HS-5 (cell line): ENCODE measurements around the gene SH3GL1.
"Not testable (repeated sequence)": the region's sequence is repeated elsewhere in the genome, so short reads cannot be mapped to it uniquely, and the experiment has no call there.

ENCODE experiments used
- DNase-seq: peaks from one replicate; pipeline ENCODE4 v3.0.0-alpha.2; 2012; ENCODE audit warnings: low read depth

SH3GL1 gene

GRCh38 chr19:4342615-4343369, 57.6 kb downstream of the SH3GL1 start:
- DNase-seq = peak; percentile 100

- DNase-seq = no peak
Measured at GRCh38 chr19:4342314-4342614, 58.1 kb downstream of the SH3GL1 start.

- DNase-seq = no peak
Measured at GRCh38 chr19:4338441-4339355, 61.6 kb downstream of the SH3GL1 start, which contains the start of gene STAP2. TSS of gene STAP2 (minus strand) at chr19:4338827. CDS start at chr19:4338753, 74 bp downstream.

GRCh38 chr19:4337906-4338440, 62.4 kb downstream of the SH3GL1 start:
- no peak for DNase-seq

- no peak for DNase-seq
Measured at GRCh38 chr19:4334929-4335570, 65.3 kb downstream of the SH3GL1 start.

- no peak for DNase-seq
Measured at GRCh38 chr19:4329858-4330257, 70.5 kb downstream of the SH3GL1 start.

GRCh38 chr19:4328991-4329681, 71.2 kb downstream of the SH3GL1 start:
- not testable (repeated sequence) for DNase-seq

- no peak for DNase-seq
Measured at GRCh38 chr19:4328243-4328990, 71.9 kb downstream of the SH3GL1 start.

GRCh38 chr19:4327877-4328242, 72.5 kb downstream of the SH3GL1 start:
- DNase-seq = no peak

GRCh38 chr19:4327252-4327876, 73.0 kb downstream of the SH3GL1 start:
- DNase-seq = no peak

- no peak for DNase-seq
Measured at GRCh38 chr19:4326837-4327251, 73.5 kb downstream of the SH3GL1 start.

- no peak for DNase-seq
Measured at GRCh38 chr19:4326215-4326836, 74.0 kb downstream of the SH3GL1 start.

GRCh38 chr19:4324228-4324627, 76.1 kb downstream of the SH3GL1 start:
- no peak for DNase-seq

GRCh38 chr19:4323692-4324091, 76.7 kb downstream of the SH3GL1 start:
- DNase-seq = no peak

- no peak for DNase-seq
Measured at GRCh38 chr19:4322942-4323665, 77.2 kb downstream of the SH3GL1 start.

GRCh38 chr19:4320419-4320818, 79.9 kb downstream of the SH3GL1 start:
- DNase-seq = no peak

GRCh38 chr19:4319067-4319718, 81.2 kb downstream of the SH3GL1 start:
- DNase-seq = no peak

GRCh38 chr19:4318460-4318859, 81.9 kb downstream of the SH3GL1 start:
- DNase-seq = no peak

- no peak for DNase-seq
Measured at GRCh38 chr19:4316956-4317355, 83.4 kb downstream of the SH3GL1 start.
